ENCODE measurements around the gene GNB5. TPM values are rescaled to one million over a fixed set of nuclear protein-coding genes. Genes with fewer than 3 reads are reported as not detected.

GNB5 gene
- total RNA-seq, 1 experiment from 2014 or later = 26.0 TPM

DNA sequence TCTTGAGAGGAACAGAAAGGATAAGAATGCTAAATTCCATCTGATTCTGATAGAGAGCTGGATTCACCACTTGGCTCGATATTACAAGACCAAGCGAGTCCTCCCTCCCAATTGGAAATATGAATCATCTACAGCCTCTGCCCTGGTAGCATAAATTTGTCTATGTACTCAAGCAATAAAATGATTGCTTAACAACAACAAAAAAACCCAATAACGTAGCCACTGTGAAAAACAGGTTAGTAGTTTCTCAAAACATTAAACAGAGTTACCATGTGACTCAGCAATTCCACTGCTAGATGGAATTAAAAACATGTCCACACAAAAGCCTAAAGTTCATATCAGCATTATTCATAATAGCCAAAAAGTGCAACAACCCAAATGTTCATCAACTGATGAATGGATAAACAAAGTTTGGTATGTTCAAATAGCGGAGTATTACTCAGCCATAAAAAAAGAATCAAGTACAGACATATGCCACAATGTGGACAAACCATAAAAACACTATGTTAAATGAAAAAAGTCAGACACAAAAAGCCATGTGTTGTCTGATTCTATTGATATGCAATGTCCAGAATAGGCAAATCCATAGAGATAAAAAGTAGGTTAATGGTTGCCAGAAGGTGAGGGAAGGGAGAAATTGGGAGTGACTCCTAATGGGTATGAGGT lies 95.5 kb downstream of the GNB5 start:
- Histone ChIP-seq H3F3A (ENCODE audit: insufficient read depth, low read depth) (peaks cover 42% of the 10 kb centered on the region), H4K20me1 (ENCODE audit: insufficient read depth) (no peaks in the 10 kb centered on the region), H2AFZ (no peak overlapping the region), H3K4me1 (replicated peaks; ENCODE audit: insufficient read depth) (peaks cover 34% of the 10 kb centered on the region), H3K4me2 (peak overlapping the region; percentile 55), H3K9me3 (ENCODE audit: insufficient read depth, low read depth) (no peaks in the 10 kb centered on the region), H3K27me3 (ENCODE audit: insufficient read depth, low read depth) (no peaks in the 10 kb centered on the region), H3K79me2 (ENCODE audit: low read depth) (no peaks in the 10 kb centered on the region), H3K36me3 (ENCODE audit: low read depth) (no peaks in the 10 kb centered on the region), H3K9me2 (ENCODE audit: insufficient read depth) (no peaks in the 10 kb centered on the region), H3K4me3 (no peak overlapping the region), H3K27ac (peak overlapping the region; percentile 90)
- DNase-seq = peak; percentile 20 to 95
- POLR2A ChIA-PET (ENCODE audit: unreplicated experiment) = interaction anchor here (0.6 to 0.7 kb wide), 2 partner anchors 74 to 165 kb away, joined by 6 to 10 read pairs; no protein-coding TSS in a partner anchor
- CTCF ChIA-PET = no interaction called here
- intact Hi-C loops (cut with micrococcal nuclease; ENCODE audit: unreplicated experiment) = no loop called here
- no TSS peak for BruUV-seq (replicated peaks)
- TF ChIP-seq EZH2 (IDR thresholded peaks at IDR 0.05; ENCODE audit: low read depth) = no peak
- TF ChIP-seq, protein P1, sequence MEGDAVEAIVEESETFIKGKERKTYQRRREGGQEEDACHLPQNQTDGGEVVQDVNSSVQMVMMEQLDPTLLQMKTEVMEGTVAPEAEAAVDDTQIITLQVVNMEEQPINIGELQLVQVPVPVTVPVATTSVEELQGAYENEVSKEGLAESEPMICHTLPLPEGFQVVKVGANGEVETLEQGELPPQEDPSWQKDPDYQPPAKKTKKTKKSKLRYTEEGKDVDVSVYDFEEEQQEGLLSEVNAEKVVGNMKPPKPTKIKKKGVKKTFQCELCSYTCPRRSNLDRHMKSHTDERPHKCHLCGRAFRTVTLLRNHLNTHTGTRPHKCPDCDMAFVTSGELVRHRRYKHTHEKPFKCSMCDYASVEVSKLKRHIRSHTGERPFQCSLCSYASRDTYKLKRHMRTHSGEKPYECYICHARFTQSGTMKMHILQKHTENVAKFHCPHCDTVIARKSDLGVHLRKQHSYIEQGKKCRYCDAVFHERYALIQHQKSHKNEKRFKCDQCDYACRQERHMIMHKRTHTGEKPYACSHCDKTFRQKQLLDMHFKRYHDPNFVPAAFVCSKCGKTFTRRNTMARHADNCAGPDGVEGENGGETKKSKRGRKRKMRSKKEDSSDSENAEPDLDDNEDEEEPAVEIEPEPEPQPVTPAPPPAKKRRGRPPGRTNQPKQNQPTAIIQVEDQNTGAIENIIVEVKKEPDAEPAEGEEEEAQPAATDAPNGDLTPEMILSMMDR (conservative IDR thresholded peaks at IDR 0.05) = no peak

DNA sequence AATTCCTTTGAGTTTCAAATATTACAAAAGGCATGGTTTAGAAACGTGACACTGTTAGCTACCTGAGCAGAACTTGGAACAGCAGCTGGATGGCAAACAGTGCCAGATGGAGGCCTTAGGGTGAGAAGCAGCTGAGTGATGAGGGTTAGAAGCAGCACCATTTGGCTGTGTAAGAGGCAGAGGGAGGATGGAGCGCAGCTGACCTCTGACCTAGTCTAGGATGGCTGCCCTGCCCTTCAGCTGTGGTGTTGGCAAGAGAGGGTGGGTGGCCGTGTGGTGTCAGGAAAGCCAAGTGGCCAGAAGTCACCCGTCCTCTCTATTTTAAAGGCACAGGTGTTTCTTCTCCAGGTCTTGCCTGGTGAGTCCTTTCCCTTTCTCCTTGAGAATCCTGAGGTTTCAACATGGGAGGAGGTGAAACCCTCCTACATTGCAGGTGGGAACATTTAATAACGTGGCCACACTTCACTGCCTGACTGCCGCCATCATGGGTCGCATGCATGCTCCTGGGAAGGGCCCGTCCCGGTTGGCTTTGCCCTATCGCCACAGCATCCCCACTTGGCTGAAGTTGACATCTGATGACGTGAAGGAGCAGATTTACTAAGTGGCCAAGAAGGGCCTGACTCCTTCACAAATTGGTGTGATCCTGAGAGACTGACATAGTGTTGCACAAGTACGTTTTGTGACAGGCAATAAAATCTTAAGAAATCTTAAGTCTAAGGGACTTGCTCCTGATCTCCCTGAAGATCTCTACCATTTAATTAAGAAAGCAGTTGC lies 96.2 kb downstream of the GNB5 start:
- Histone ChIP-seq H3K4me3 (no peak overlapping the region), H3F3A (ENCODE audit: insufficient read depth, low read depth) (peaks cover 42% of the 10 kb centered on the region), H3K9me2 (ENCODE audit: insufficient read depth) (no peaks in the 10 kb centered on the region), H3K4me1 (replicated peaks; ENCODE audit: insufficient read depth) (peaks cover 34% of the 10 kb centered on the region), H3K9me3 (ENCODE audit: insufficient read depth, low read depth) (0 out of 2 replicates have a peak, but pooled peaks cover 3% of the 10 kb centered on the region), H2AFZ (no peak overlapping the region), H3K27me3 (ENCODE audit: insufficient read depth, low read depth) (no peaks in the 10 kb centered on the region), H3K27ac (peak overlapping the region; percentile 90), H3K79me2 (ENCODE audit: low read depth) (no peaks in the 10 kb centered on the region), H3K36me3 (ENCODE audit: low read depth) (no peaks in the 10 kb centered on the region), H3K4me2 (peak overlapping the region; percentile 55), H4K20me1 (ENCODE audit: insufficient read depth) (no peaks in the 10 kb centered on the region)
- BruUV-seq (replicated peaks) = no TSS peak
- no peak for TF ChIP-seq EZH2 (IDR thresholded peaks at IDR 0.05; ENCODE audit: low read depth)
- TF ChIP-seq, protein P1 (conservative IDR thresholded peaks at IDR 0.05) = no peak
- POLR2A ChIA-PET (ENCODE audit: unreplicated experiment) = interaction anchor here (0.6 to 0.7 kb wide), 3 partner anchors 17 to 165 kb away, joined by 4 to 10 read pairs (median 6); no protein-coding TSS in a partner anchor
- intact Hi-C loops (cut with micrococcal nuclease; ENCODE audit: unreplicated experiment) = no loop called here
- CTCF ChIA-PET = interaction anchor here (0.5 to 0.6 kb wide), 2 partner anchors 175 to 608 kb away, joined by 3 read pairs; no protein-coding TSS in a partner anchor
- DNase-seq = no peak
